NT2/D1 (cell line): ENCODE results near the gene MCM6.
"Not testable (repeated sequence)": the region's sequence is repeated elsewhere in the genome, so short reads cannot be mapped to it uniquely, and the experiment has no call there.

ENCODE experiments used
- DNase-seq: peaks from one replicate; pipeline ENCODE4 v3.0.0-alpha.2; 2011; ENCODE audit warnings: low read depth, low spot score
- H3K27me3 ChIP-seq: 2 replicates; pipeline ENCODE4 v1.6.0; 2011; ENCODE audit warnings: mild to moderate bottlenecking; ENCODE audit not compliant: insufficient read length, insufficient read depth
- H3K36me3 ChIP-seq: 2 replicates; pipeline ENCODE4 v1.6.1; 2011; ENCODE audit warnings: mild to moderate bottlenecking, low read length, mixed read lengths; ENCODE audit not compliant: insufficient read depth, insufficient read length
- H3K4me1 ChIP-seq: 2 replicates; pipeline ENCODE4 v1.5.1; 2011; ENCODE audit not compliant: insufficient read depth, insufficient read length
- H3K4me3 ChIP-seq: 2 replicates; pipeline ENCODE4 v1.5.1; 2011; ENCODE audit warnings: low read depth; ENCODE audit not compliant: insufficient read length
- H3K9ac ChIP-seq: 2 replicates; pipeline ENCODE4 v1.6.0; 2011; ENCODE audit warnings: low read depth; ENCODE audit not compliant: insufficient read length
- H3K9me3 ChIP-seq: 2 replicates; pipeline ENCODE4 v1.5.1; 2011; ENCODE audit warnings: mild to moderate bottlenecking, low read length; ENCODE audit not compliant: insufficient read depth
- SUZ12 ChIP-seq: IDR thresholded peaks from 2 replicates; pipeline ENCODE4 v1.6.1; 2011; ENCODE audit not compliant: insufficient read length, insufficient read depth; ENCODE audit errors: extremely low read depth
- YY1 ChIP-seq: IDR thresholded peaks from 2 replicates; pipeline ENCODE4 v1.6.1; 2011; ENCODE audit not compliant: insufficient read length, insufficient read depth
- ZNF274 ChIP-seq: IDR thresholded peaks from 2 replicates; pipeline ENCODE4 v1.6.1; 2011; ENCODE audit warnings: mild to moderate bottlenecking, low read depth, low read length

Gene MCM6

GRCh38 chr2:135803278-135803677 is 73.0 kb downstream of the MCM6 start:
- H3K9ac ChIP-seq: no peak overlapping the region
- no peak for TF ChIP-seq ZNF274
- TF ChIP-seq SUZ12: no peak
- TF ChIP-seq YY1: no peak
- H3K4me3 ChIP-seq: no peak overlapping the region
- H3K9me3 ChIP-seq: peaks cover 35% of the 10 kb centered on the region
- DNase-seq: no peak
- no peaks in the 10 kb centered on the region for H3K4me1 ChIP-seq
- no peaks in the 10 kb centered on the region for H3K36me3 ChIP-seq
- H3K27me3 ChIP-seq: no peaks in the 10 kb centered on the region

DNA sequence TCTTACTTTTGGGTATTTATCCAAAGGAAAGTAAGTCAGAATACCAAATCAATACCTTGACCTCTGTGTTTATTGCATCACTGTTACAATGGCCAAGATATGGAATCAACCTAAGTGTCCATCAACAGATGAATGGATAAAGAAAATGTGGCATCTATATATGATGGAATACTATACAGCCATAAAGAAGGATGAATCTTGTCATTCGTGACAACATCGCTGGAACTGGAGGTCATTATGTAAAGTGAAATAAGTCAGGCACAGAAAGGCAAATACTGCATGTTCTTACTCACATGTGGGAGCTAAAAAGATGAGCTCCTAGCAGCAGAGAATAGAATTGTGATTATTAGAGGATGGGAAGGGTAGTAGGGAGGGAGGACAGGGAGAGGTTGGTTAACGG is 73.9 kb downstream of the MCM6 start:
- no peaks in the 10 kb centered on the region for H3K27me3 ChIP-seq
- H3K36me3 ChIP-seq: no peaks in the 10 kb centered on the region
- no peak for DNase-seq
- TF ChIP-seq YY1 (no peak), ZNF274 (no peak), SUZ12 (no peak)
- peaks cover 35% of the 10 kb centered on the region for H3K9me3 ChIP-seq
- no peak overlapping the region for H3K9ac ChIP-seq
- no peaks in the 10 kb centered on the region for H3K4me1 ChIP-seq
- H3K4me3 ChIP-seq: no peak overlapping the region

GRCh38 chr2:135800513-135801460 is 75.5 kb downstream of the MCM6 start:
- Histone ChIP-seq H3K4me1 (no peaks in the 10 kb centered on the region), H3K9ac (no peak overlapping the region), H3K4me3 (no peak overlapping the region), H3K27me3 (no peaks in the 10 kb centered on the region), H3K36me3 (no peaks in the 10 kb centered on the region), H3K9me3 (peaks cover 35% of the 10 kb centered on the region)
- TF ChIP-seq ZNF274: no peak
- TF ChIP-seq YY1: no peak
- TF ChIP-seq SUZ12: no peak
- no peak for DNase-seq

- TF ChIP-seq YY1 (no peak), SUZ12 (no peak), ZNF274 (no peak)
- H3K27me3 ChIP-seq: no peaks in the 10 kb centered on the region
- H3K9me3 ChIP-seq: peaks cover 35% of the 10 kb centered on the region
- DNase-seq: no peak
- no peaks in the 10 kb centered on the region for H3K4me1 ChIP-seq
- no peak overlapping the region for H3K9ac ChIP-seq
- H3K36me3 ChIP-seq: no peaks in the 10 kb centered on the region
- no peak overlapping the region for H3K4me3 ChIP-seq
Measured at GRCh38 chr2:135799738-135800137, 76.5 kb downstream of the MCM6 start.

- H3K9ac ChIP-seq: no peak overlapping the region
- no peaks in the 10 kb centered on the region for H3K4me1 ChIP-seq
- no peak for TF ChIP-seq YY1
- TF ChIP-seq SUZ12: no peak
- TF ChIP-seq ZNF274: no peak
- H3K27me3 ChIP-seq: no peaks in the 10 kb centered on the region
- peaks cover 35% of the 10 kb centered on the region for H3K9me3 ChIP-seq
- no peak overlapping the region for H3K4me3 ChIP-seq
- DNase-seq: no peak
- no peaks in the 10 kb centered on the region for H3K36me3 ChIP-seq
Measured at GRCh38 chr2:135798762-135799161, 77.5 kb downstream of the MCM6 start.

GRCh38 chr2:135798275-135798705 is 78.0 kb downstream of the MCM6 start:
- H3K36me3 ChIP-seq: no peaks in the 10 kb centered on the region
- no peak for DNase-seq
- H3K9me3 ChIP-seq: peaks cover 35% of the 10 kb centered on the region
- H3K27me3 ChIP-seq: no peaks in the 10 kb centered on the region
- H3K9ac ChIP-seq: no peak overlapping the region
- TF ChIP-seq ZNF274 (no peak), YY1 (no peak), SUZ12 (no peak)
- H3K4me1 ChIP-seq: no peaks in the 10 kb centered on the region
- H3K4me3 ChIP-seq: no peak overlapping the region

- peak; percentile 67 for DNase-seq
- no peaks in the 10 kb centered on the region for H3K4me1 ChIP-seq
- no peak overlapping the region for H3K9ac ChIP-seq
- TF ChIP-seq ZNF274 (no peak), YY1 (no peak), SUZ12 (no peak)
- no peaks in the 10 kb centered on the region for H3K27me3 ChIP-seq
- H3K9me3 ChIP-seq: peaks cover 35% of the 10 kb centered on the region
- H3K36me3 ChIP-seq: no peaks in the 10 kb centered on the region
- no peak overlapping the region for H3K4me3 ChIP-seq
Measured at GRCh38 chr2:135797497-135798274, 78.6 kb downstream of the MCM6 start.

GRCh38 chr2:135796606-135797005 is 79.6 kb downstream of the MCM6 start:
- Histone ChIP-seq H3K4me1 (no peaks in the 10 kb centered on the region), H3K27me3 (no peaks in the 10 kb centered on the region), H3K9me3 (peaks cover 25% of the 10 kb centered on the region), H3K9ac (no peak overlapping the region), H3K4me3 (no peak overlapping the region), H3K36me3 (no peaks in the 10 kb centered on the region)
- DNase-seq: no peak
- TF ChIP-seq ZNF274 (no peak), SUZ12 (no peak)

- peaks cover 16% of the 10 kb centered on the region for H3K9me3 ChIP-seq
- H3K36me3 ChIP-seq, H3K4me3 ChIP-seq, H3K9ac ChIP-seq, H3K27me3 ChIP-seq, H3K4me1 ChIP-seq, DNase-seq: not testable (repeated sequence)
Measured at GRCh38 chr2:135795641-135796040, 80.6 kb downstream of the MCM6 start.
